GM19467 (cell line): Measurements from ENCODE around the gene CLEC4D.
"Not testable (repeated sequence)": the region's sequence is repeated elsewhere in the genome, so short reads cannot be mapped to it uniquely, and the experiment has no call there.

Experiments used
- ATAC-seq: cut with Tn5 transposase; IDR thresholded peaks from one replicate; pipeline ENCODE4 v1.9.1; 2021; ENCODE audit warnings: mild to moderate bottlenecking, moderate library complexity; ENCODE audit not compliant: unreplicated experiment

CLEC4D gene

GRCh38 chr12:8513256-8513655 is at the start of gene CLEC4D:
Gene CLEC4D, plus strand, starts transcription at chr12:8513503. Its CDS starts 230 bp downstream, at chr12:8513733.
- ATAC-seq: no peak

GRCh38 chr12:8465301-8465996 is 47.9 kb upstream of the CLEC4D start:
- no peak for ATAC-seq

- ATAC-seq: no peak
Observed at GRCh38 chr12:8466241-8466640, 47.1 kb upstream of the CLEC4D start.

GRCh38 chr12:8471090-8471489 is 42.2 kb upstream of the CLEC4D start:
- no peak for ATAC-seq

GRCh38 chr12:8475508-8476203 is 37.6 kb upstream of the CLEC4D start:
- no peak for ATAC-seq

- no peak for ATAC-seq
Observed at GRCh38 chr12:8482571-8483061, 30.7 kb upstream of the CLEC4D start.

GRCh38 chr12:8483079-8483478 is 30.2 kb upstream of the CLEC4D start:
- no peak for ATAC-seq

- no peak for ATAC-seq
Observed at GRCh38 chr12:8491646-8492530, 21.4 kb upstream of the CLEC4D start.

GRCh38 chr12:8493084-8493483 is 20.2 kb upstream of the CLEC4D start:
- peak; percentile 97 for ATAC-seq

- ATAC-seq: not testable (repeated sequence)
Observed at GRCh38 chr12:8495671-8496070, 17.6 kb upstream of the CLEC4D start.

GRCh38 chr12:8496074-8496473 is 17.2 kb upstream of the CLEC4D start:
- ATAC-seq: not testable (repeated sequence)

- ATAC-seq: no peak
Observed at GRCh38 chr12:8499616-8500015, 13.7 kb upstream of the CLEC4D start.

- ATAC-seq: no peak
Observed at GRCh38 chr12:8501720-8502119, 11.6 kb upstream of the CLEC4D start.

GRCh38 chr12:8504351-8504750 is 9.0 kb upstream of the CLEC4D start:
- ATAC-seq: no peak

GRCh38 chr12:8507596-8507995 is 5.7 kb upstream of the CLEC4D start:
- no peak for ATAC-seq

GRCh38 chr12:8508223-8508622 is 5.1 kb upstream of the CLEC4D start:
- ATAC-seq: no peak

GRCh38 chr12:8508910-8509841 is 4.1 kb upstream of the CLEC4D start:
- ATAC-seq: no peak

- no peak for ATAC-seq
Observed at GRCh38 chr12:8517971-8518370, 4.7 kb downstream of the CLEC4D start.

GRCh38 chr12:8519171-8519570 is 5.9 kb downstream of the CLEC4D start:
- ATAC-seq: no peak
